ENCODE measurements around the gene KY. TPM values are rescaled to one million over a fixed set of nuclear protein-coding genes. Genes with fewer than 3 reads are reported as not detected.
"Not testable (repeated sequence)": the region's sequence is repeated elsewhere in the genome, so short reads cannot be mapped to it uniquely, and the experiment has no call there.

KY gene
- polyA plus RNA-seq, 3 donors from 2014 or later: not detected

DNA sequence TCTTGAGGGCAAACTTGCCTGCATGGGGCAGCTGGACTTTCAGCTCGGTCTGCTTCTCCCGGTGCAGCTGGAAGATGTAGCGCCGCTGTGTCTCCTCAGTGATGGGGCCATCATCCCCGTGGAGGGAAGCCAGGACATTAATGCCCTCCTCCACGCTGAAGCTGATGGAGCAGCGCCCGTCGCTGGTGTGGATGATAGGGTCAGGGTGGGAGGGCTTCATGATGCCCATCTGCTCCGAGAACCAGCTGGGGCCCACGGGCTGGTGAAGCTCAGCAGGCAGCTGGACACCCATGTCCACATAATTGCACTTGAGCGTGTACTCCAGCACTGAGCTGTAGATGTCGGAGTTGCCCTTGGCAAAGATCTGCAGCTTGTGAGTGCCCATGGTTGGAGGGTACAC is 46.9 kb downstream of the KY start:
- Mint-ChIP-seq H3K4me3 (no peak overlapping the region), H3K27me3 (ENCODE audit: low read depth in 3 of 3) (peaks cover 0 to 2% (median 0%) of the 10 kb centered on the region in 3 donors), H3K9me3 (no peaks in the 10 kb centered on the region), H3K27ac (no peak overlapping the region), H3K4me1 (peaks cover 7 to 15% of the 10 kb centered on the region in 2 donors), H3K36me3 (no peaks in the 10 kb centered on the region)
- no peak for DNase-seq

DNA sequence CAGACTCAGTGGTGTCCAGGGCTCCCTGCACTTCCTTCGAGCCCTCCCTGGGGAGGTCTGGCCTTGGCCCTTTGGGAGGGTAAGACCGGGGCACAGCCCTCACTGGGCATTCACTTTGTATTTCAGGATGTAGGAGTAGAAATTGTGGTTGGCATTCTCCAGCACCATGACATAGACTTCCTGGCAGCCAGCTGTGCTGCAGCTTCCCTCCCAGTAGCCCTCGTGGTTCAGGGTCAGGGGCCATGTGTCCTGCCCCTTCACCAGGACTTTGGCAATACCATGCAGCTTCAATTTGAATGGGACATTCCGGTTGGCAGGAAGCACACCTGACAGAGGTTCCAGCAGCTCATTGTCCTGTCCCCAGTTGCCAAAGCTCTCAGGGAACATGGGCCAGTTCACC is 47.3 kb downstream of the KY start:
- peaks cover 7 to 15% of the 10 kb centered on the region in 2 donors for H3K4me1 Mint-ChIP-seq
- peaks cover 0 to 2% (median 0%) of the 10 kb centered on the region in 3 donors for H3K27me3 Mint-ChIP-seq (ENCODE audit: low read depth in 3 of 3)
- H3K27ac Mint-ChIP-seq: no peak overlapping the region

DNA sequence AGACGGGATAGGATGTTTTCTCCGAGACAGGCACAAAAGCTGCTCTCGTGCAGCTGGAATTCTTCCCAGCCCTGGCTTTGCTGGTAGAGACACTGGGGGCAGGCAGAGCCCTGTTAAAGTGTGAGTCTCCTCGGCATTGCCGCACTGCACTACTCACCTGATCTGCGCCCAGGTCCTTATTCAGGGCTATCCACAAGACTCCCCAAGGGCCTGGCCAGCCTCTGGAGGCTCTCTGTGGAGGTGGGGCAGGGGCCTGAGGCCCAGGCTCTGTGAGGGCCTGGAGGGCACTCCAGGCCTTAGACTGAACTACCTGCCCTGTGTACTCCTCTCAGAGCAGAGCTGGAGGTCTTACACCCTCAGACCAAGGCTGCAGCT is 48.4 kb downstream of the KY start:
- H3K36me3 Mint-ChIP-seq: no peaks in the 10 kb centered on the region
- H3K4me3 Mint-ChIP-seq: no peak overlapping the region
- no peak overlapping the region for H3K27ac Mint-ChIP-seq
- H3K9me3 Mint-ChIP-seq: no peaks in the 10 kb centered on the region
- no peak for DNase-seq
- peaks cover 7 to 15% of the 10 kb centered on the region in 2 donors for H3K4me1 Mint-ChIP-seq
- peaks cover 0 to 2% (median 0%) of the 10 kb centered on the region in 3 donors for H3K27me3 Mint-ChIP-seq (ENCODE audit: low read depth in 3 of 3)

More for the DNA sequence above, 47.3 kb downstream of the KY start:
- no peaks in the 10 kb centered on the region for H3K36me3 Mint-ChIP-seq
- no peak for DNase-seq
- no peak overlapping the region for H3K4me3 Mint-ChIP-seq
- no peaks in the 10 kb centered on the region for H3K9me3 Mint-ChIP-seq

DNA sequence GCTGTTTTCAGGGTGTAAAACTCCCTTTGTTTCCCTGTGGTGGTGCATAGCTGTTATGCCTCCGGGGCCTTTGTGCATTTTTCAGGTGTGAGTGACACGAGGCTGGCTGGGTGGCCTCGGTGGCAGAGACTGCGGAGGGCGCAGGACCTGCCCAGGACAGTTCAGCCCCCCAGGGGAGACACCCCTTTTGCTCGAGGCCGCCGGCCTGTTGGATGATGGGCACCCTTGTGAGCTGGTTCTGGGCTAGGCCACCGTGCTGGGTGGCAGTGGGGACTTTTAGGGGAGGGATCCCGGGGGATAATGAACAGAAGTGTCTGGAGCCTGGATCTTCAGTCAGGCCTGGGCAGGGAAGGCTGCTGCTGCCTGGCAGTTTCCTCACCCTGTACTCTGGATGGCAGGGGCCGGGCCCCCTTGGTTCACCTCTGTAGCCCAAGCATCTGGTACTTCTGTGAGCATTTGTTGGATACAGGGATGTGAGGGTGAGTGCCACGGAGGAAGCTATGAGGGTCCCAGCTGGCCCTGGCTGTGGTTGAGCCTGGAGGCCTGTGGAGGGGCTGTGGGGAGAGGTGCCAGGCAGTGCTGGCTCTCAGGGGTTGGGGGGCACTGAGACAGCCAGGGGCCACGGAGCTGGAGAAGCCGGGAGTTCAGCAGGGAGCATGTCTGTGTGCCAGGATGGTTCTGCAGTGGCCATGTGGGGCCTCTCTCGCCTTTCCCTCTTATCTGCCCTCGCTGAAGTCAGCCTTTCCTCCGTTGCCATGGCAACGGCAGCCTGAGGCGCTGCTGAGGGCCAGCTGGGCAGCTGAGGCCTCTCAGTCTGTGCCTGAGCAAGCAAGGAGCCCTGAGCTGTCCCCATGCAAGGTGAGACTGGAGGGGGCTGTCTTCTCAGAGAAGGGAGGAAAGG is 49.0 kb downstream of the KY start:
- no peaks in the 10 kb centered on the region for H3K36me3 Mint-ChIP-seq
- H3K4me3 Mint-ChIP-seq: no peak overlapping the region
- peaks cover 0 to under 1% (median 0%) of the 10 kb centered on the region in 6 donors for H3K9me3 Mint-ChIP-seq
- peaks cover 0 to 2% (median 0%) of the 10 kb centered on the region in 3 donors for H3K27me3 Mint-ChIP-seq (ENCODE audit: low read depth in 3 of 3)
- H3K27ac Mint-ChIP-seq: no peak overlapping the region
- H3K4me1 Mint-ChIP-seq: peaks cover 7 to 11% of the 10 kb centered on the region in 2 donors
- DNase-seq: no peak

DNA sequence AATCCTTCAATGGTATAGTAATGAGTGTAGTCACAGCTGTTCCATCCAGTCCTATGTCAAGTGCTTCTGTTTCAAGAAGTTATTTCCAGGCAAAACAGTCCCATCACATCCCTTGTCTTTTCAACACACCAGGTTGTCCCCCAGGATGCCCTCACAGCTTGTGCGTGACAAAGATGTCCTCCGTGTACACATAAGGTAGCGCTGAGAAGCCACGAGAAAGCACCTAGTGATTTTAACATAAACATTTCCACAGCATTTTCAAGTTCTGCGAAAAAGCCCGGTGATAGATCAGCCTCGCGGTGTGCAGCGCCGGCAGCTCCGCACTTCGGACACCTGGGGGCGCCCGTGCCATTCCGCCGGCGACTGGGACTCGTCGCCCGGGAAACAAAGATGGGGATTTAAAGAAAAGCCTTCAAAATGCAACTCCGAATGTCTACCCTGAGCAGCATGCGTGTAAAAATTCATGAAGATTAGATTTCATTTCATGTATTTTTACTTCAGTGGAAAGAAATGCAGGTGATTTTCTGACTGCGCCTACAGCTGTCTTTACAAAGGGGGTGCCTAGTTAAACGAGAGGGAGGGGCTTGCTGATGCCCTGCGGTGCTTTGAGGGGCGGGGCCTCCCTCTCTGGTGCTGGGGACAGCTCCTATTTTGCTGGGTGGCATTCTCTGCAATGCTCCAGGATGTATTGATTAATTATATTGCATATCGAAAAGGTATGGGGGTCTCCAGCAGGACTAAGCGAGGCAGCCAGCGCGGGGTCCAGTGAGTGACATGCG is 49.9 kb downstream of the KY start:
- no peaks in the 10 kb centered on the region for H3K36me3 Mint-ChIP-seq
- peaks cover 0 to 2% (median 0%) of the 10 kb centered on the region in 6 donors for H3K9me3 Mint-ChIP-seq
- peak overlapping the region in 4 of 5 donors; percentile 40 to 64 (median 44) for H3K4me3 Mint-ChIP-seq

DNA sequence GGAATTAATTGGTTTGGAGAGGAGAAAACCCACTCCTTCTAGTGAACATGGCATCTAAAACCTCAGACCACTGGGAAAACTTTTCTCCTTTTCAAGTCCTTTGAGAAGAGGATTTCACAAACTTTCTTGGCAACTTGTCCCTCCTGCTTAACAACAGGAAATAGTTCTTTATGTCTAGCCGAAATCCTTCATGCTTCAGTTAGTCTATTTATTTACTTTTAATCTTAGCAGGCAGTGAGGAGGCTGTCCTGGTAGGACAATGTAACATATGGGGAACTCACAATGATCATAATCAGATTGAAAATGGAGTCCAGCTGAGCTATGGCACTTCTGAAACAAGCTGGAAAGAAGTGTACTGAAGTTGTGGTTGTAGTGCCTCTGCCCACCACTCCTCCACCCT is 50.6 kb downstream of the KY start:
- peaks cover 0 to 2% (median 0%) of the 10 kb centered on the region in 6 donors for H3K9me3 Mint-ChIP-seq
- no peaks in the 10 kb centered on the region for H3K36me3 Mint-ChIP-seq
- no peak overlapping the region for H3K4me3 Mint-ChIP-seq
- H3K27ac Mint-ChIP-seq: no peak overlapping the region
- H3K4me1 Mint-ChIP-seq: peaks cover 7% of the 10 kb centered on the region in 2 donors
- peaks cover 0 to 2% (median 0%) of the 10 kb centered on the region in 3 donors for H3K27me3 Mint-ChIP-seq (ENCODE audit: low read depth in 3 of 3)
- no peak for DNase-seq

More for the DNA sequence above, 49.9 kb downstream of the KY start:
- DNase-seq: peak; percentile 26 to 48 (median 36)
- Mint-ChIP-seq H3K27me3 (ENCODE audit: low read depth in 3 of 3) (peaks cover 0 to 2% (median 0%) of the 10 kb centered on the region in 3 donors), H3K4me1 (peaks cover 7% of the 10 kb centered on the region in 2 donors), H3K27ac (peak overlapping the region in 1 of 6 donors; percentile 7)

DNA sequence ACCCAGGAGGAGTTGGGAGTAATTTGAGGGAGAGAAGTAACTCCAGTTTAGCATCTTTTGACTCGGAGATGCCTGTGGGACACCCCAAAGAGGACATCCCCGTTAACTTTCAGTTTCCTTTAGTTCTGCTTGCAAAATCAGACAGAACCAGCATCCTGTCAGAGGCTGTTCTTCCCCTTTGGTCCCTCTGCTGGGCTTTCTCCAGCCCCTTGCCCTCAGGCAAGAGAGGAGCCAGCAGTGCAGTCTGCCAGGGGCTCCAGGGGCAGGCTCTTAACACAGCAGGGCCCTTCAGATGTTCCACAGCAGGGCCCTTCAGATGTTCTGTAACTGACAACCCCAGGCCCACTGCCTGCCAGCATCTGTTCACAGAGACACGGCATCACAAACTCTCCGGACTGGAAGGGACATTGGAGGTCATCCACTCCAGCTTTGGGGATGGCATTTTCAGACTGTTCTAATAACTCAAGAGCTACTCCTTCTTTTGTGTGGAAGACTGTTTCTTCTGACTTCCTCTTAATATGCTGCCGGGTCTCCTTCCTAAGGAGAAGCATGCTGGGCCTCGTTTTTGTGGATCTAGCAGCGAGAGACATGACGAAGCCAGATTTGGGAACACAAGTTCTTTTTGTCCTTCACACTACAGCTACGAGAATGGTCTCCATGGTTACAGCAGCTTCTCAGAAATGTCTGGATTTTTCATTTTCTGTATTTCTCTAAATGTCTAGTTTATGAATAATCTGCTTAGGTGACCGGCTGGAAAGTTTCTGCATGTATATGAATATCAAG is 51.9 kb downstream of the KY start:
- Mint-ChIP-seq H3K27me3 (ENCODE audit: low read depth in 3 of 3) (peaks cover 2 to 3% (median 3%) of the 10 kb centered on the region in 3 donors), H3K9me3 (peaks cover 0 to 2% (median 0%) of the 10 kb centered on the region in 6 donors), H3K27ac (no peak overlapping the region), H3K4me3 (no peak overlapping the region), H3K36me3 (no peaks in the 10 kb centered on the region), H3K4me1 (peaks cover 7% of the 10 kb centered on the region in 2 donors)
- no peak for DNase-seq

DNA sequence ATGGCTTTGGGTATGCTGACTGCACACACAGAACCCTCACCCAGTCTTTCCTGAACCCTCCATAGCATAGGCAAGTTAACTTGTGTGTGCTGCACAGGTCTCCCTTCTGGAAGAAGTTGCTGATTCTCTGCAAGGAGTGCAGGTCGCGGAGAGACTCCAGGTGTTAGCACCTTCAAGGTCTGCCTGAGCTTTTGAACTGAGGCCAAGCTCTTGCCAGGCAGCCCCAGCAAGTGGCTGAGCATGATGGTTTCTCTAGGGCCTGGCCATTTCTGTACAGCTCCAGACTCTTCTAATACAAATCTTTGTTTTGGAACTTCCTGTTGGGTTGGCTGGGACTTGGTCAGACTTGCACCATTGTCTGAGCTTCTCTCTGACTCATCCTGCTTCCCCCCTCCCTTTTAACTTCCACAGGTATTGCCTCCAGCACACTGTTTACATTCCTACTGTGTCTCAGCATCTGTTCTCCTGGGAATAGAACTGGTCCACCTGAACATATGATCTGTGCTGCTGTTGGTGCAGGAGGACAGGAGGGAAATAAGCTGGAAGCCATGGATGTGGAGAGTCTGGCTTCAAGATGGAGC is 53.3 kb downstream of the KY start:
- H3K27me3 Mint-ChIP-seq (ENCODE audit: low read depth in 3 of 3): peaks cover 2 to 3% (median 3%) of the 10 kb centered on the region in 3 donors
- DNase-seq: no peak
- H3K4me3 Mint-ChIP-seq: no peak overlapping the region
- H3K4me1 Mint-ChIP-seq: peaks cover 7% of the 10 kb centered on the region in 2 donors
- H3K27ac Mint-ChIP-seq: no peak overlapping the region
- no peaks in the 10 kb centered on the region for H3K36me3 Mint-ChIP-seq
- peaks cover 0 to 2% (median 0%) of the 10 kb centered on the region in 6 donors for H3K9me3 Mint-ChIP-seq

DNA sequence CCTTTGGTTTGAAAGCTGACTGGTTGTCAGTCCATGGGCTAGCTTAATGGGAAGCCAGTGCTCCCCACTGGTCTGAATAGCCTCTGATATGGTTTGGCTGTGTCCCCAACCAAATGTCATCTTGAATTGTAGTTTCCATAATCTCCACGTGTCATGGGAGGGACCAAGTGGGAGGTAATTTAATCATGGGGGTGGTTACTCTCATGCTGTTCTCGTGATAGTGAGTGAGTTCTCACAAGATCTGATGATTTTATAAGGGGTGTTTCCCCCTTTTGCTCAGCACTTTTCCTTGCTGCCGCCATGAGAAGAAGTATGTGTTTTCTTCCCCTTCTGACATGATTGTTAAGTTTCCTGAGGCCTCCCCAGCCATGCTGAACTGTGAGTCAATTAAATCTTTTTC is 55.8 kb downstream of the KY start:
- not testable (repeated sequence) for H3K9me3 Mint-ChIP-seq; H3K36me3 Mint-ChIP-seq; H3K4me3 Mint-ChIP-seq; H3K4me1 Mint-ChIP-seq; DNase-seq; H3K27ac Mint-ChIP-seq; H3K27me3 Mint-ChIP-seq (ENCODE audit: low read depth in 3 of 3)

DNA sequence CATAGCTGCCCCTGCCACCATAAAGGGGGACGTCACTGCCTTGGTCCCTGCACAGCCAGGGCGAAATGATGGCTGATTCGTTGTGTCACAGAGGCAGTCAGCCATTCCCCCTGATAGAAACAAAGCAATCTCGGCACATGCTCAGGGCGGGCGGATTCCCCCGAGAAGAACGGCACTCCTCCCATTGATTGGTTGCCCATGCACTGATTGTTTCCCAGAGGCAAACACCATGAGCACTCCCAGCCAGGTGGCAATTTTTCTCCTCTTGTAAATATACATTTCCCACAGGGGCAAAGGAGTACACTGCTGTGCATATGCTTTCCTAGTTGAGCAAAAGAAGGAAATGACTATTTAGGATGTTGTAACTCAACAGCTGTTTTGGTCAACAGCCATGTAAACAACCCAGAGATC is 56.5 kb downstream of the KY start:
- Mint-ChIP-seq H3K4me3 (no peak overlapping the region), H3K27ac (no peak overlapping the region), H3K27me3 (ENCODE audit: low read depth in 3 of 3) (peaks cover 2 to 5% (median 3%) of the 10 kb centered on the region in 3 donors), H3K36me3 (no peaks in the 10 kb centered on the region), H3K4me1 (no peaks in the 10 kb centered on the region), H3K9me3 (peaks cover 0 to 2% (median 0%) of the 10 kb centered on the region in 6 donors)
- no peak for DNase-seq

DNA sequence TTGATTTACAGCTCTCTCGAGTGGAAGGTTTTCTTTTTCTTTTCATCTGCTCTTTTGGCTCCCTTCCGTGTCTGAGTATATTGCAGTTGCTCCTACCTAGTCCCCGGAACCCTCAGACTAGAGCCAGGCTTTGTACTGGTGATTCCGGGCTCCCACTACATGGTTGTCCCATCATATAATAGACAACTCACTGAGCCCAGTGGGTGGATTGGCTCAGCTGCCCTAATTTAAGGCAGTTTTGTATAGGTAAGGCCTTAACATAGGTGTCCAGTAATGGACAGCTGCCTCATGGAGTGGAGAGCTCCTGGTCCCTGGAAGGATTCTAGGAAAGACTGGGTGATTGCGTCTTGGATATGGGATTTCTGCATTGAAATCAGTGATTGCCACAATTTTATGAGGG is 58.0 kb downstream of the KY start:
- Mint-ChIP-seq H3K27ac (no peak overlapping the region), H3K4me3 (no peak overlapping the region), H3K9me3 (peaks cover 0 to 2% (median 0%) of the 10 kb centered on the region in 6 donors), H3K27me3 (ENCODE audit: low read depth in 3 of 3) (peaks cover 2 to 6% (median 3%) of the 10 kb centered on the region in 3 donors), H3K4me1 (no peaks in the 10 kb centered on the region), H3K36me3 (no peaks in the 10 kb centered on the region)
- no peak for DNase-seq

DNA sequence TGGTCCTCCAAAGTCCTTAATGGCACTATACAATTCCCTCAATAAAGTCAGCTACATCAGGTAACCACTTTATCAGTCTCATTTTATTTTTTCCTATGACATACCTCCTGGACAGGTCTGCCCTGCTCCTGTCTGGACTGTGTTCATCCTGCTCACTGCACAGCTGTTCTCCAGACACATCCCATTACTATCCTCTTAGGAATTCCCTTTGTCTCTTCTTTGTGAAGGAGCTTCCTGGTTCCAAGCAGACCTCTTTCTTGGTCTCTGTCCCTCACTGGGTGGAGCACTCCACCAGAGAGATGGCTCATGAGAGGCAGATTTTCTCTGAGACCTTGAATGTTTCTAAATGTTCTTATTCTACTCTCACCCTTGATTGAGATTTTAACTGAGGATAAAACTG is 60.1 kb downstream of the KY start:
- no peaks in the 10 kb centered on the region for H3K36me3 Mint-ChIP-seq
- no peak for DNase-seq
- no peak overlapping the region for H3K27ac Mint-ChIP-seq
- H3K9me3 Mint-ChIP-seq: no peaks in the 10 kb centered on the region
- H3K27me3 Mint-ChIP-seq (ENCODE audit: low read depth in 3 of 3): peaks cover 2 to 12% (median 6%) of the 10 kb centered on the region in 3 donors
- no peak overlapping the region for H3K4me3 Mint-ChIP-seq
- no peaks in the 10 kb centered on the region for H3K4me1 Mint-ChIP-seq

DNA sequence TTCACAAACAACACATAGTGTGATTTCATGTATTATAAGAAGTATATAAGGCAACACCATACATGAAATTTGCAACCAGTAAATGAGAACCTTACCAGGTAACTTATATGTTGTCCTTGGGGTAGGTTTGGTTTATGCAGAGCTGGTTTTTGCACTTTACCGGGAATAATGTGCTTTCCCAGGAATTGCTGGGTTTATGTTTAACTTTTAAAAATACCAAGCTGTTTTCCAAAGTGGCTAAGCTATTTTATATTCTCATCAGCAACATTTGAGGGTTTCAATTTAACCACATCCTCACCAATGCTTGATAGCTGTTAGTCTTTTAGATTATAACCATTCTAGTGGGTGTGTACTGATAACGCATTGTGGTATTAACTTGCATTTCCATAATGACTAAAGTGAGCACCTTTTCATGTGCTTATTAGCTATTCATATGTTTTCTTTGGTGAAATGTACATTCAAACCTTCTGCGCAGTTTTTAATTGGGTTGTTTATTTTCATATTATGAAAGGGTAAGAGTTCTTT is 71.6 kb downstream of the KY start:
- H3K4me3 Mint-ChIP-seq: no peak overlapping the region
- peaks cover 0 to 6% of the 10 kb centered on the region in 2 donors for H3K4me1 Mint-ChIP-seq
- peaks cover 0 to 7% (median under 1%) of the 10 kb centered on the region in 6 donors for H3K9me3 Mint-ChIP-seq

More for the DNA sequence above, 71.6 kb downstream of the KY start:
- no peak for DNase-seq
- Mint-ChIP-seq H3K27me3 (ENCODE audit: low read depth in 3 of 3) (peaks cover 0 to 5% (median 1%) of the 10 kb centered on the region in 3 donors), H3K36me3 (peaks cover 3 to 8% (median 5%) of the 10 kb centered on the region in 3 donors), H3K27ac (no peak overlapping the region)

Data from immature natural killer cell (primary cell).